ENCODE data around the gene MYZAP. TPM values are rescaled to one million over a fixed set of nuclear protein-coding genes. Genes with fewer than 3 reads are reported as not detected.

The MYZAP gene
- total RNA-seq, 1 donor from 2014 or later, result 0.28 TPM

DNA sequence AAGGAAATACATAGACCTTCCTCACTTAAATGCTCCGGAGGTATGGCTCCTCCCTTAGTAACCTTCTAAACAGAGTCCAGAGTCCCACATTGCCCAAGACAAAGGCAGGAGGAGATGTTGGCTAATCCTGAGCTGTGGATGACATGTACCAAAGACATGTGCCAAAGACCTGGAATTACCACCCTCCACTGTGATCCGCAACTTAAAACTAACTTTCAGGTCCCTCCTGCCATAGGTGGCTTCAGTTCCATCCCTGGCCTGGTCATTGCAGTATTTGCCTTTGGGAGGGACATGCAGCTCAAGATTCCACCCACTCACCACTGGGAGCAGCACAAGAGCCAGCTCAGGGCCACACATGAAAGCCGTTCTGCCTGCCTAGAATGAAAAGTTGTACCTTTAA is 28.0 kb downstream of the MYZAP start:
- TF ChIP-seq, protein P1, sequence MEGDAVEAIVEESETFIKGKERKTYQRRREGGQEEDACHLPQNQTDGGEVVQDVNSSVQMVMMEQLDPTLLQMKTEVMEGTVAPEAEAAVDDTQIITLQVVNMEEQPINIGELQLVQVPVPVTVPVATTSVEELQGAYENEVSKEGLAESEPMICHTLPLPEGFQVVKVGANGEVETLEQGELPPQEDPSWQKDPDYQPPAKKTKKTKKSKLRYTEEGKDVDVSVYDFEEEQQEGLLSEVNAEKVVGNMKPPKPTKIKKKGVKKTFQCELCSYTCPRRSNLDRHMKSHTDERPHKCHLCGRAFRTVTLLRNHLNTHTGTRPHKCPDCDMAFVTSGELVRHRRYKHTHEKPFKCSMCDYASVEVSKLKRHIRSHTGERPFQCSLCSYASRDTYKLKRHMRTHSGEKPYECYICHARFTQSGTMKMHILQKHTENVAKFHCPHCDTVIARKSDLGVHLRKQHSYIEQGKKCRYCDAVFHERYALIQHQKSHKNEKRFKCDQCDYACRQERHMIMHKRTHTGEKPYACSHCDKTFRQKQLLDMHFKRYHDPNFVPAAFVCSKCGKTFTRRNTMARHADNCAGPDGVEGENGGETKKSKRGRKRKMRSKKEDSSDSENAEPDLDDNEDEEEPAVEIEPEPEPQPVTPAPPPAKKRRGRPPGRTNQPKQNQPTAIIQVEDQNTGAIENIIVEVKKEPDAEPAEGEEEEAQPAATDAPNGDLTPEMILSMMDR (conservative IDR thresholded peaks at IDR 0.05), result no peak
- H3K27me3 Mint-ChIP-seq (ENCODE audit: low read depth), result no peaks in the 10 kb centered on the region
- no peaks in the 10 kb centered on the region for H3K36me3 Mint-ChIP-seq (ENCODE audit: low read depth)
- H3K27ac Mint-ChIP-seq (ENCODE audit: unreplicated experiment), result no peak overlapping the region
- H3K4me3 Mint-ChIP-seq, result no peak overlapping the region
- H3K4me1 Mint-ChIP-seq, result no peaks in the 10 kb centered on the region
- DNase-seq (ENCODE audit: low read depth, low spot score), result no peak
- no peaks in the 10 kb centered on the region for H3K9me3 Mint-ChIP-seq

DNA sequence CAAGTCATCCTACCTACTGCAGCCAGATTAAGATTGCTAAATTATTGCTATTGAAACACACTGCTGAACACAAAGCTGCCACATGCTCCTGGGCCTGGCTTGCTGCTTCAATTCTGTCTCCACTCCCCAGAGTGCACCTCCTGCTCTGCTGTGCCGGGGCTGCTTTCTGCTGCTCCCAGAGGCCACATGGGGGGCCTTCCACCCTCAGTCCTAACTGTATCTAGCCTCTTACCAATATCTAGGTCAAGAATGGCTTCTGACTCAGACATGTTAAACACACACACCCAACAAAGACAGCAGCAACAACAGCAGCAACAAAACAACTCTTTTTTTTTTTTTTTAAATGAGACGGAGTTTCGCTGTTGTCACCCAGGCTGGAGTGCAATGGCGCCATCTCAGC is 33.0 kb downstream of the MYZAP start:
- no peaks in the 10 kb centered on the region for H3K4me1 Mint-ChIP-seq
- H3K27me3 Mint-ChIP-seq (ENCODE audit: low read depth), result no peaks in the 10 kb centered on the region
- no peak overlapping the region for H3K4me3 Mint-ChIP-seq
- DNase-seq (ENCODE audit: low read depth, low spot score), result no peak
- no peaks in the 10 kb centered on the region for H3K9me3 Mint-ChIP-seq
- no peak overlapping the region for H3K27ac Mint-ChIP-seq (ENCODE audit: unreplicated experiment)
- H3K36me3 Mint-ChIP-seq (ENCODE audit: low read depth), result no peaks in the 10 kb centered on the region
- TF ChIP-seq, protein P1 (conservative IDR thresholded peaks at IDR 0.05), result no peak

DNA sequence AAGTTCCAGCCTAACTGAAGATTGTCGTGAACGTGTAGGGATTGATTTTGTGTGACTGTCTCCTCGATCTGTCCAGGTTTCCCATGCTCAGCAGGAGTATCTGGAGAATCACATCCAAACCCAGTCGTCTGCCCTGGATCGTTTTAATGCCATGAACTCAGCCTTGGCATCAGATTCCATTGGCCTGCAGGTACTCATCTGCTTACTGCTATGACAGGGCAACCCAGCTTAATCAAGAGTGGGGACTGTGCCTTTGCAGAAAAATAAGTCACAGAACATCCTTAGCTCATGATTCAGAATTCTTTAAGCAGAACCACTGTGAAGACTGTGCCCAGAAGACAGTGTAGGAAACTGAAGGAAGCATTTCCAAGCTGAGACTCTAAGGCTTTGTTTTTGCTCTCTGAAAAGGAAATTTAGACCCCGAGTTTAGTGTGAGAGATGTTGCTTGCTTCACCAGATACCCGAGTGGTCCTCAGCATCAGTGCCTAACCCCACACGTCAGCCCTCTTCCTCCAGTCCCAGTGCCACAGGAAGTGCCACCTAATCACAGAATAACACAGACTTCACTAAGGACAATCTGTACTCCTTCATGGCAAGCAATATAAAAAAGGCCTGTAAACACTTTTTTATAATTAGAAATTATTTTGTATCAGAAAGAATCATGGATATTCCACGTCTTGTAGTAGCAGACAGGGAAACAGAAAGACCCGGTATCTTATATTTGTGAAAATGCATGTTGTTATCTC is 34.2 kb downstream of the MYZAP start:
- TF ChIP-seq, protein P1 (conservative IDR thresholded peaks at IDR 0.05), result no peak
- no peaks in the 10 kb centered on the region for H3K36me3 Mint-ChIP-seq (ENCODE audit: low read depth)
- H3K4me1 Mint-ChIP-seq, result no peaks in the 10 kb centered on the region
- no peaks in the 10 kb centered on the region for H3K9me3 Mint-ChIP-seq
- no peak for DNase-seq (ENCODE audit: low read depth, low spot score)
- no peak overlapping the region for H3K4me3 Mint-ChIP-seq
- H3K27me3 Mint-ChIP-seq (ENCODE audit: low read depth), result no peaks in the 10 kb centered on the region
- H3K27ac Mint-ChIP-seq (ENCODE audit: unreplicated experiment), result no peak overlapping the region

DNA sequence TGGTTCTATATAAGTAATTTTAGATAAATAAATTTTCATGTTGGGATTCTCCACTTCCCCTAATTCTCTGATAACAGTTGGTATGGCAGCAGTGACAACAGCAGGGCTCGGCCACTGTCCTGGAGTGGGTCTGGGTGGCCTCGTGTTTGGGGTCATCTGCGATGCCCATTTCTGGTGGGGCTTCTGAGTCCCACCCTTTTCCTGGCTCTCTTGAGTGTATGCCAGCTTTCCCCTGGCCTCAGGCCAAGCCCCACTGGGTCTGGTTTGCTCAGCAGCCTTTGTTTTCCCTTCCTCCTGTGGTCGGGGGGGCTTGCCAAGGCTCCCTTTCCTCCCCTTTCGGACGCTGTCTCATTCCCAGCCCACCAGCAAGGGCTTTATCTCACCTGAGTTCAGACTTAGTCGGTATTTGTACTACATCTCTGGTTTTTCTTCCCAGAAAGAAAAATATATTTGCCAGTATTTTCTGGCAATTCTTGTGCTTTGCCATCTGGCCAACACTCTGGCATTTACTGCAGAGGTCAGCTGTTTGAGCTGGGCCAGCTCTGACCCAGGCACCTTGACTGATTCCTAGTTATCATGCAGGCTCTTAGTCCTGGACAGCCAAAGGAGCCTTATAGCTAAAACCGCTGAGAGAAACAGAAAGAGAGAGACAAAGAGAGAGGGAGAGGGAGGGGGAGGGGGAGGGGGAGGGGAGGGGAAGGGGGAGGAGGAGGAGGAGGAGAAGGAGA is 35.2 kb downstream of the MYZAP start:
- Mint-ChIP-seq H3K4me3 (no peak overlapping the region), H3K4me1 (no peaks in the 10 kb centered on the region), H3K27me3 (ENCODE audit: low read depth) (no peaks in the 10 kb centered on the region), H3K27ac (ENCODE audit: unreplicated experiment) (no peak overlapping the region), H3K9me3 (no peaks in the 10 kb centered on the region), H3K36me3 (ENCODE audit: low read depth) (no peaks in the 10 kb centered on the region)
- TF ChIP-seq, protein P1 (conservative IDR thresholded peaks at IDR 0.05), result no peak
- no peak for DNase-seq (ENCODE audit: low read depth, low spot score)

DNA sequence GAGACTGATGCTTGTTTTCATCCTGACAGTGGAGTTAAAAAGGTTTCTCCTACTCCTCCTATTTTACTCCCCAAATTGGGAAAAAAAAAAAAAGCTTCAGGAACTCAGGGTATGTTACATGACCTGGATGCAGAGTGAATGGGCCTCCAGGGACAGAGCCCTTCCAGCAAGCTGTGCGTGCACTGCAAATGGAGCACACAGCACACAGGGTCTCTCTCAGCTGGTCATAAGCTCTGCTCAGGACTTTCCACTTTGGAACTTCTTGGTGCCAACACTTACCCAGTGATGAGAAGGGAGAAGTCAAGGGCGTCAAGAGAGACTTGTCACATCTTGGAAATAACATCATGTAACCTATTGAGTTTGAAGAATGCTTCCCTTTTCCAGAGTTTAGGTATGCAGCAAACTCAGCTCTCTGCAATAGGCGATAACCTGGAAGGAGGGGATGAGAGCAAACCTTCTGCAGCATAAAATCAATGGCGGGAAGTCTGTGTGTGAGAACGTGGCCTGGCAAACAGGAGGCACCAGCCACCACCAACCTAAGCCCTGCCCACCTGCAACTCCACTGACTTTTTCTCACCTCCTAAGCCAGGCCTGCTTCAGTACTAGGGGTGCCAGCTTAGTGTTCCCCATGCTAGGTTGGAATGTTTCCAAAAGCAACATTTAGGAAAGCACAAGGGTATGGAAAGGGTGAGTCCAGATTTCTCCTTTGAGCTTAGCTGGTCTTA is 39.8 kb downstream of the MYZAP start:
- no peaks in the 10 kb centered on the region for H3K9me3 Mint-ChIP-seq
- H3K36me3 Mint-ChIP-seq (ENCODE audit: low read depth), result no peaks in the 10 kb centered on the region
- TF ChIP-seq, protein P1 (conservative IDR thresholded peaks at IDR 0.05), result no peak
- no peak overlapping the region for H3K27ac Mint-ChIP-seq (ENCODE audit: unreplicated experiment)
- DNase-seq (ENCODE audit: low read depth, low spot score), result no peak
- H3K4me1 Mint-ChIP-seq, result no peaks in the 10 kb centered on the region
- H3K27me3 Mint-ChIP-seq (ENCODE audit: low read depth), result no peaks in the 10 kb centered on the region
- no peak overlapping the region for H3K4me3 Mint-ChIP-seq

Data from neural crest cell (in vitro differentiated cells).